Subcutaneous adipose tissue (tissue), 4 donors: ENCODE results near the gene CNOT2. TPM values are rescaled to one million over a fixed set of nuclear protein-coding genes. Genes with fewer than 3 reads are reported as not detected.

Source experiments
- total RNA-seq, 4 donors: library from RNA; depleted of rRNA; stranded (reverse); fragments of >200 nt; gene quantifications; one replicate each; pipeline ENCODE4 v1.1.0, GENCODE V29; 2016
- TF ChIP-seq, protein P1 (sequence below): fragments of 450-650 bp; IDR thresholded peaks from one replicate; pipeline ENCODE4 v1.5.1; 2016; ENCODE audit warnings: low read depth, mild to moderate bottlenecking, control low read depth, antibody characterized with exemption, moderate library complexity

CNOT2 gene
- total RNA-seq, 4 donors from 2014 or later = 115 to 211 (median 141) TPM

- TF ChIP-seq, protein P1, sequence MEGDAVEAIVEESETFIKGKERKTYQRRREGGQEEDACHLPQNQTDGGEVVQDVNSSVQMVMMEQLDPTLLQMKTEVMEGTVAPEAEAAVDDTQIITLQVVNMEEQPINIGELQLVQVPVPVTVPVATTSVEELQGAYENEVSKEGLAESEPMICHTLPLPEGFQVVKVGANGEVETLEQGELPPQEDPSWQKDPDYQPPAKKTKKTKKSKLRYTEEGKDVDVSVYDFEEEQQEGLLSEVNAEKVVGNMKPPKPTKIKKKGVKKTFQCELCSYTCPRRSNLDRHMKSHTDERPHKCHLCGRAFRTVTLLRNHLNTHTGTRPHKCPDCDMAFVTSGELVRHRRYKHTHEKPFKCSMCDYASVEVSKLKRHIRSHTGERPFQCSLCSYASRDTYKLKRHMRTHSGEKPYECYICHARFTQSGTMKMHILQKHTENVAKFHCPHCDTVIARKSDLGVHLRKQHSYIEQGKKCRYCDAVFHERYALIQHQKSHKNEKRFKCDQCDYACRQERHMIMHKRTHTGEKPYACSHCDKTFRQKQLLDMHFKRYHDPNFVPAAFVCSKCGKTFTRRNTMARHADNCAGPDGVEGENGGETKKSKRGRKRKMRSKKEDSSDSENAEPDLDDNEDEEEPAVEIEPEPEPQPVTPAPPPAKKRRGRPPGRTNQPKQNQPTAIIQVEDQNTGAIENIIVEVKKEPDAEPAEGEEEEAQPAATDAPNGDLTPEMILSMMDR = no peak
These were observed 95.3 kb downstream of the CNOT2 start for GRCh38 chr12:70338531-70338930.

DNA sequence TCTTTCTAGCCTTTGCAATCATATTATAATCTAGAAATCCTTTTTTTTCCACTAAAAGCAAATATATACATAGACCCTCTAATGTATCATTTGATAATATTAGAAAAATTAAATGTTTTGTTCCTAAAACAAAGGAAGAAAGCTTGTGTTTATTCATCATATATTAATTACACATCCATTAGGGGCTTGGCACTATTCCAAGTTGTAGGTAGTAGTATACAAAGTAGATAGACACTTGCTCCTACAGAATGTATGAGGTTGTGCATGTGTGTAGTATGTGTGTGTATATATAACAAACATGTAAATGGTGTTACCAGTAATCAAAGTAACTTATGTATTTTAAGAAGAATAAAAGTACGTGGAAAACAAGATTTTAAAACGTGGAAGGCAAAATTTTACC lies 107.8 kb downstream of the CNOT2 start:
- TF ChIP-seq, protein P1 = no peak

- TF ChIP-seq, protein P1 = no peak
These were observed 110.8 kb downstream of the CNOT2 start for GRCh38 chr12:70353780-70354660.

DNA sequence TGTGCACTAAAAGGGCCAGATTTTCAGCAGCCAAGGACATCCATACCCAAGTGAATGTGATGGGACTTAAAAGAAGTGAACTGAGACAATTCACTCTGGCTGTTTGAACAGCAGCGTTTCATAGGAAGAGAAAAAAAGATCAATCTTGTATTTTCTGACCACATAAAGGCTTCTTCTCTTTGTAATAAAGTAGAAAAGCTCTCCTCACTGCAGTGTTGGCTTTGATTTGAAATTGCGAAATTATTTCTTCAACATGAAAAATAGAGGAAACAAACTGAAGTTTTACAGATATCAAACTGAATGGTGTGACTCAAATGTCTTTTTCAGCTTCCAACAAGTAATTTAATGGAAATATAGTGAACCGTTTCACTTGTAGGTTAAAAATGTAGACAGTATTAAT lies 111.6 kb downstream of the CNOT2 start:
- TF ChIP-seq, protein P1 = no peak

- TF ChIP-seq, protein P1 = no peak
These were observed 112.7 kb downstream of the CNOT2 start for GRCh38 chr12:70355972-70356371.

DNA sequence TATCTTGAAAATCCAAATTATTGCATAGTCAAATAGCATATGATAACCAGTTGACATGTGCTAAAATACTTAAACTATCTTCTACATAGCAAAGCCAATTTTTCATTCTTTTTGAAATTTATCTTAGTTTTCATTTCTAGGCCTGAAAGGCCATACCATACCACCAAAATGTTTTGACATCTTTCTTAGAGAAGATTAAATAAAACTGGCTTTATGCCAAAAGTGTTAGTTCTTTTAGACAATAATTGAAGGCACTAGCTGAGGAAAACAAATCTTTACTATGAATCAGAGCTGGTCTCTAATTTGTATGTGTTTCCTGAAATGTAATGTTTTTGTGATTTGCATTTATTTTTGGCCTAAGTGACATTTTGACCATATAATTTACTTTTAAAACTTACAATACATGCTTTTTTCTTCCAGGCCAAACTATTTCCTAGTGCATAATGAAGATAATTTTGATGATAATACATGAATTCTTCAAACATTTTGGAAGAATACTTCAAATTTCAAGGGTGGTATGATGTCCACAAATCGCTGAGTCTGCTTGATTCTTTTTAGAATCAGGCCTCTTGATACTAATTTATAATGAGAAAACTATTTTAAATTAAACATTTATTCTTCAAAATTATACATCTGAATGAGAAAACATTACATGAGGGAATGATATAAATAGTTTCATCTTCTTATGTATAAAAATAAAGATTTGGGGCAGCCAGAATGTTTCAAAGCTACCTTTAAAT lies 116.4 kb downstream of the CNOT2 start:
- TF ChIP-seq, protein P1 = no peak

- TF ChIP-seq, protein P1 = no peak
These were observed 117.0 kb downstream of the CNOT2 start for GRCh38 chr12:70360218-70360617.
